Keratinocyte (primary cell): ENCODE results near the gene FAM219B. TPM values are rescaled to one million over a fixed set of nuclear protein-coding genes. Genes with fewer than 3 reads are reported as not detected.
A peak's percentile ranks its signal among the peaks of the same experiment; 100 is the strongest.

Experiments
- DNase-seq: peaks from one replicate; pipeline ENCODE4 v3.0.0-alpha.2; 2011; ENCODE audit warnings: low read depth, missing footprints, low spot score
- FAIRE-seq: peaks from 2 replicates; lab custom pipeline; 2011; peaks lifted over from hg19 to GRCh38; lab: Jason Lieb, UNC
- H2AFZ ChIP-seq: 2 replicates; pipeline ENCODE4 v1.6.0; 2012; ENCODE audit warnings: low read length, control low read depth, inconsistent platforms; ENCODE audit not compliant: control insufficient read depth
- H3K27ac ChIP-seq: 2 replicates; pipeline ENCODE4 v1.5.1; 2011; ENCODE audit warnings: low read length; ENCODE audit not compliant: control insufficient read depth, insufficient read depth
- H3K27me3 ChIP-seq: 3 replicates; pipeline ENCODE4 v1.6.0; 2011; ENCODE audit warnings: low read length; ENCODE audit not compliant: control insufficient read depth, insufficient read depth; ENCODE audit errors: extremely low read depth
- H3K36me3 ChIP-seq, 2 experiments: 2 replicates in 1 of 2; 3 replicates in 1 of 2; pipeline ENCODE4 v1.5.1; 2011; ENCODE audit warnings: low read length in 2 of 2, mild to moderate bottlenecking in 1 of 2; ENCODE audit not compliant: control insufficient read depth in 2 of 2, insufficient read depth in 2 of 2; ENCODE audit errors: extremely low read depth in 1 of 2
- H3K4me1 ChIP-seq: 3 replicates; pipeline ENCODE4 v1.5.1; 2011; ENCODE audit warnings: low read length; ENCODE audit not compliant: control insufficient read depth, insufficient read depth; ENCODE audit errors: extremely low read depth
- H3K4me2 ChIP-seq: 3 replicates; pipeline ENCODE4 v1.6.0; 2011; ENCODE audit warnings: low read depth, low read length; ENCODE audit not compliant: control insufficient read depth, insufficient read depth; ENCODE audit errors: extremely low read depth
- H3K4me3 ChIP-seq, 3 experiments: fragments of 200-600 bp in 1 of 3; sonication (generic) in 1 of 3; 2 replicates in 2 of 3; 3 replicates in 1 of 3; pipeline ENCODE4 v1.5.1; 2011 to 2016; ENCODE audit warnings: low read length in 3 of 3, mild to moderate bottlenecking in 3 of 3, control low read depth in 2 of 3, inconsistent platforms in 1 of 3, low read depth in 1 of 3, mixed read lengths in 1 of 3, mixed run types in 1 of 3, moderate library complexity in 1 of 3; ENCODE audit not compliant: control insufficient read depth in 2 of 3, insufficient read depth in 2 of 3; ENCODE audit errors: extremely low read depth in 1 of 3
- H3K79me2 ChIP-seq: 2 replicates; pipeline ENCODE4 v1.6.0; 2012; ENCODE audit warnings: low read length; ENCODE audit not compliant: control insufficient read depth, insufficient read depth
- H3K9ac ChIP-seq: 3 replicates; pipeline ENCODE4 v1.6.0; 2011; ENCODE audit warnings: low read length; ENCODE audit not compliant: control insufficient read depth, insufficient read depth; ENCODE audit errors: extremely low read depth
- H3K9me1 ChIP-seq: 3 replicates; pipeline ENCODE4 v1.6.0; 2011; ENCODE audit warnings: low read length; ENCODE audit not compliant: control insufficient read depth, insufficient read depth; ENCODE audit errors: extremely low read depth
- H3K9me3 ChIP-seq: 2 replicates; pipeline ENCODE4 v1.5.1; 2012; ENCODE audit warnings: low read depth, low read length; ENCODE audit not compliant: control insufficient read depth
- H4K20me1 ChIP-seq: 3 replicates; pipeline ENCODE4 v1.6.0; 2011; ENCODE audit warnings: low read length; ENCODE audit not compliant: control insufficient read depth, insufficient read depth; ENCODE audit errors: extremely low read depth
- EZH2 ChIP-seq: IDR thresholded peaks from one replicate; pipeline ENCODE4 v1.6.1; 2012; ENCODE audit warnings: inconsistent platforms, mild to moderate bottlenecking, low read length, moderate library complexity
- dilution Hi-C: fragments of 300-500 bp; cut with MboI; formaldehyde crosslinking; loops from one replicate; pipeline ENCODE4 v1.7.0; 2020; ENCODE audit warnings: low sequenced_read_pairs; ENCODE audit not compliant: extremely low pct_ligation_motif_present
- polyA plus RNA-seq, 5 experiments: library from polyadenylated mRNA; depleted of rRNA in 3 of 5; stranded (reverse) in 3 of 5; stranded (forward) in 1 of 5; unstranded in 1 of 5; fragments of >200 nt; gene quantifications; 1 replicate in 1 of 5; 2 replicates in 3 of 5; 3 replicates in 1 of 5; pipeline versions ENCODE4 v1.2.1 to v1.2.3, GENCODE V29; 2011 to 2012; ENCODE audit warnings: missing spikeins in 2 of 5, low read depth in 1 of 5, low replicate concordance in 1 of 5
- TF ChIP-seq, protein P1 (sequence below), 3 experiments: IDR thresholded peaks in 1 of 3; conservative IDR thresholded peaks in 1 of 3; optimal IDR thresholded peaks in 1 of 3; 2 replicates in 2 of 3; 3 replicates in 1 of 3; pipeline versions ENCODE3 to v1.5.1; 2011; ENCODE audit warnings: low read length in 3 of 3, mild to moderate bottlenecking in 3 of 3, moderate library complexity in 2 of 3, control low read depth in 1 of 3, inconsistent platforms in 1 of 3; ENCODE audit not compliant: insufficient read depth in 2 of 3; ENCODE audit errors: extremely low read depth in 1 of 3

Gene FAM219B
- polyA plus RNA-seq, 1 donor (not counting 4 experiments of a cell fraction or from before 2014, with no cell fraction given) = 45.4 TPM

DNA sequence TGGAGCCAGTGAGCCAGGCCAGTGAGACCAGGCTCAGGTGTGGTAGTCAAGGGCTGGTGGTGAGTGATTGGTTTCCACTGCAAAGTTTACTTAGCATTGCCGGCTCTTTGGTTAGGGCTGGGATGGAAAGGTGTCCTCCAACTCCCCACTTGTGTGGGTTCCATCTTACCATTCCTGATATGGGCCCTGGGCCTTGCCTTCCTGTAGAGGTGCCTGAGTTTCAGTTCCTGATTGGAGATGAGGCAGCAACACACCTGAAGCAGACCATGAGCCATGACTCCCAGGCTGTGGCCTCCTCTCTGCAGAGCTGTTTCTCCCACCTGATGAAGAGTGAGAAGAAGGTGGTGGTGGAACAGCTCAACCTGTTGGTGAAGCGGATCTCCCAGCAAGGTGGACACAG, 13.7 kb downstream of the FAM219B start:
- H3K9me3 ChIP-seq = no peaks in the 10 kb centered on the region
- dilution Hi-C loops = no loop called here
- TF ChIP-seq, protein P1, sequence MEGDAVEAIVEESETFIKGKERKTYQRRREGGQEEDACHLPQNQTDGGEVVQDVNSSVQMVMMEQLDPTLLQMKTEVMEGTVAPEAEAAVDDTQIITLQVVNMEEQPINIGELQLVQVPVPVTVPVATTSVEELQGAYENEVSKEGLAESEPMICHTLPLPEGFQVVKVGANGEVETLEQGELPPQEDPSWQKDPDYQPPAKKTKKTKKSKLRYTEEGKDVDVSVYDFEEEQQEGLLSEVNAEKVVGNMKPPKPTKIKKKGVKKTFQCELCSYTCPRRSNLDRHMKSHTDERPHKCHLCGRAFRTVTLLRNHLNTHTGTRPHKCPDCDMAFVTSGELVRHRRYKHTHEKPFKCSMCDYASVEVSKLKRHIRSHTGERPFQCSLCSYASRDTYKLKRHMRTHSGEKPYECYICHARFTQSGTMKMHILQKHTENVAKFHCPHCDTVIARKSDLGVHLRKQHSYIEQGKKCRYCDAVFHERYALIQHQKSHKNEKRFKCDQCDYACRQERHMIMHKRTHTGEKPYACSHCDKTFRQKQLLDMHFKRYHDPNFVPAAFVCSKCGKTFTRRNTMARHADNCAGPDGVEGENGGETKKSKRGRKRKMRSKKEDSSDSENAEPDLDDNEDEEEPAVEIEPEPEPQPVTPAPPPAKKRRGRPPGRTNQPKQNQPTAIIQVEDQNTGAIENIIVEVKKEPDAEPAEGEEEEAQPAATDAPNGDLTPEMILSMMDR (optimal IDR thresholded peaks at IDR 0.05 in 1 of 3, IDR thresholded peaks at IDR 0.05 in 1 of 3, conservative IDR thresholded peaks at IDR 0.05 in 1 of 3; ENCODE audit: extremely low read depth in 1 of 3, insufficient read depth in 2 of 3, low read length in 3 of 3) = no peak
- no peak for TF ChIP-seq EZH2
- no peak overlapping the region for H3K4me3 ChIP-seq
- peaks cover 24% of the 10 kb centered on the region for H3K4me1 ChIP-seq
- no peak overlapping the region for H3K9ac ChIP-seq
- peaks cover 6% of the 10 kb centered on the region for H3K79me2 ChIP-seq
- no peak overlapping the region for H2AFZ ChIP-seq
- H4K20me1 ChIP-seq = no peaks in the 10 kb centered on the region
- no peak overlapping the region for H3K27ac ChIP-seq
- FAIRE-seq (no peak), DNase-seq (no peak)
- no peaks in the 10 kb centered on the region for H3K27me3 ChIP-seq
- H3K36me3 ChIP-seq = peaks cover 6 to 10% of the 10 kb centered on the region in 2 experiments
- H3K4me2 ChIP-seq = no peak overlapping the region
- H3K9me1 ChIP-seq = no peaks in the 10 kb centered on the region

DNA sequence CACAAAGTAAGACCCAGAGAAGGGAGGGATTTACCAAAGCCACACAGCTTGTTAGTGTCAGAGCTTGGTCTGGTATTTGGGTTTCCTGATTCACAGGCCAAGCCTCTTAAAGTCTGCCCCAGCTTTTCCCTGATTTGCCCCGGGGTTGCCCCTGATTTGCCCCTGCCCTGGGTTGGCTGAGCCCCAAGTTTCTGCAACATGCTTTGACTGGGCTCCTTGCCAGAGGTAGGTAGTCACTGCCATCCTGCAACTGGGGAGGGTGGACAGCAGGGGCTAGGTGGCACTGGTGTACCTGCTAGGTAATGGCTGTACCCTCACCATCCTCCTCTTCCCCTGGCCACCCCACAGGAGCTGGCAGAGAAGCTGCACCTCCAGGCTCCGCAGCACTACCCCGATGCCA, 14.3 kb downstream of the FAM219B start:
- no peak overlapping the region for H3K4me2 ChIP-seq
- peaks cover 6% of the 10 kb centered on the region for H3K79me2 ChIP-seq
- dilution Hi-C loops = no loop called here
- H3K36me3 ChIP-seq = peaks cover 6 to 10% of the 10 kb centered on the region in 2 experiments
- no peak overlapping the region for H3K4me3 ChIP-seq
- no peak overlapping the region for H3K9ac ChIP-seq
- no peaks in the 10 kb centered on the region for H3K27me3 ChIP-seq
- no peak overlapping the region for H3K27ac ChIP-seq
- FAIRE-seq (no peak), DNase-seq (no peak)
- TF ChIP-seq, protein P1 (optimal IDR thresholded peaks at IDR 0.05 in 1 of 3, IDR thresholded peaks at IDR 0.05 in 1 of 3, conservative IDR thresholded peaks at IDR 0.05 in 1 of 3; ENCODE audit: extremely low read depth in 1 of 3, insufficient read depth in 2 of 3, low read length in 3 of 3) = peak in 2 of 3 experiments; percentile 15 to 23
- no peak for TF ChIP-seq EZH2
- no peaks in the 10 kb centered on the region for H3K9me1 ChIP-seq
- no peaks in the 10 kb centered on the region for H3K9me3 ChIP-seq
- H3K4me1 ChIP-seq = peaks cover 24% of the 10 kb centered on the region
- no peaks in the 10 kb centered on the region for H4K20me1 ChIP-seq
- H2AFZ ChIP-seq = no peak overlapping the region
